GM12878 (cell line): ENCODE measurements around the gene UBQLN4. TPM values are rescaled to one million over a fixed set of nuclear protein-coding genes. Genes with fewer than 3 reads are reported as not detected.

Experiments
- ATAC-seq: fragments of 200-7000 bp; cut with Tn5 transposase; 3 replicates; pipeline ENCODE4 v1.9.1; 2020; ENCODE audit warnings: mild to moderate bottlenecking, moderate library complexity
- BruUV-seq: library from RNA; stranded (reverse); fragments of 400-500 nt; replicated peaks from 2 replicates; lab custom pipeline; 2021; lab: Mats Ljungman, UMichigan
- CTCF ChIA-PET: fragments of 300-600 bp; sonication (Branson Sonifier 250); formaldehyde crosslinking; extraction: SDS; loops from one replicate; lab custom pipeline; 2021; ENCODE audit warnings: inconsistent platforms; lab: Yijun Ruan, JAX
- POLR2A ChIA-PET: fragments of 350-600 bp; formaldehyde crosslinking; extraction: SDS; loops from one replicate; lab custom pipeline; 2021; ENCODE audit warnings: inconsistent platforms; lab: Charles Lee
- RAD21 ChIA-PET: fragments of 300-600 bp; sonication (Branson Sonifier 250); formaldehyde crosslinking; loops from one replicate; lab custom pipeline; 2023; ENCODE audit warnings: antibody characterized with exemption; ENCODE audit not compliant: unreplicated experiment; lab: Charles Lee
- SMC1A ChIA-PET: fragments of 300-600 bp; sonication (Branson Sonifier 250); formaldehyde crosslinking; loops from one replicate; lab custom pipeline; 2023; ENCODE audit not compliant: unreplicated experiment, uncharacterized antibody; lab: Charles Lee
- DNase-seq: peaks from one replicate; pipeline ENCODE4 v3.0.0-alpha.2; 2011; ENCODE audit warnings: low read depth, low spot score
- FAIRE-seq: peaks from 3 replicates; lab custom pipeline; 2011; peaks lifted over from hg19 to GRCh38; lab: Jason Lieb, UNC
- H2AFZ ChIP-seq: 2 replicates; pipeline ENCODE4 v1.6.0; 2011; ENCODE audit warnings: low read depth, low read length, control low read depth; ENCODE audit not compliant: control insufficient read depth
- H3K27ac ChIP-seq: 2 replicates; pipeline ENCODE4 v1.5.1; 2011; ENCODE audit warnings: control low read depth; ENCODE audit not compliant: control insufficient read depth, insufficient read depth
- H3K27me3 ChIP-seq, 2 experiments: replicated peaks in 1 of 2; 2 replicates each; pipeline versions ENCODE4 v1.6.0 to v1.6.1; 2011; ENCODE audit warnings: low read length in 1 of 2; ENCODE audit not compliant: control insufficient read depth in 2 of 2, insufficient read depth in 2 of 2
- H3K36me3 ChIP-seq, 2 experiments: 2 replicates each; pipeline ENCODE4 v1.5.1; 2011; ENCODE audit warnings: low read length in 1 of 2; ENCODE audit not compliant: control insufficient read depth in 2 of 2, insufficient read depth in 2 of 2
- H3K4me1 ChIP-seq: 2 replicates; pipeline ENCODE4 v1.6.1; 2011; ENCODE audit warnings: mild to moderate bottlenecking, low read length, moderate library complexity, mixed read lengths; ENCODE audit not compliant: control insufficient read depth, insufficient read depth
- H3K4me2 ChIP-seq: 2 replicates; pipeline ENCODE4 v1.6.0; 2011; ENCODE audit warnings: control low read depth; ENCODE audit not compliant: control insufficient read depth, insufficient read depth
- H3K4me3 ChIP-seq: fragments of 200-600 bp; sonication (generic); 2 replicates; pipeline ENCODE4 v1.5.1; 2016
- H3K79me2 ChIP-seq: 2 replicates; pipeline ENCODE4 v1.6.0; 2011; ENCODE audit warnings: low read length; ENCODE audit not compliant: control insufficient read depth, insufficient read depth
- H3K9ac ChIP-seq: 2 replicates; pipeline ENCODE4 v1.8.0; 2011; ENCODE audit warnings: low read length, control low read depth, mixed read lengths; ENCODE audit not compliant: control insufficient read depth, insufficient read depth
- H3K9me3 ChIP-seq: replicated peaks from 3 replicates; pipeline ENCODE4 v1.5.1; 2011; ENCODE audit warnings: mild to moderate bottlenecking, low read length; ENCODE audit not compliant: control insufficient read depth, insufficient read depth
- H4K20me1 ChIP-seq: 2 replicates; pipeline ENCODE4 v1.6.0; 2011; ENCODE audit not compliant: control insufficient read depth, insufficient read depth
- BRCA1 ChIP-seq: IDR thresholded peaks from 2 replicates; pipeline ENCODE4 v1.6.1; 2011; ENCODE audit warnings: low read depth, low read length, improper control_type of control experiment
- CEBPB ChIP-seq, 2 experiments: fragments of 150-350 bp in 1 of 2; IDR thresholded peaks; 2 replicates each; pipeline ENCODE4 v1.6.1; 2012 to 2014; ENCODE audit warnings: low read depth in 2 of 2, low read length in 2 of 2, borderline replicate concordance in 1 of 2, inconsistent platforms in 1 of 2
- EED ChIP-seq: sonication (generic); IDR thresholded peaks from 2 replicates; pipeline ENCODE4 v1.6.1; 2016; ENCODE audit warnings: antibody characterized with exemption, low read depth
- ESRRA ChIP-seq: IDR thresholded peaks from 2 replicates; pipeline ENCODE4 v1.6.1; 2012; ENCODE audit warnings: mild to moderate bottlenecking, low read length, improper control_type of control experiment
- IKZF1 ChIP-seq: fragments of 450-650 bp; conservative IDR thresholded peaks from 2 replicates; pipeline ENCODE4 v1.6.1; 2017; ENCODE audit warnings: antibody characterized with exemption, mild to moderate bottlenecking
- IRF4 ChIP-seq: IDR thresholded peaks from 2 replicates; pipeline ENCODE4 v1.6.1; 2011; ENCODE audit warnings: low read depth, low read length
- PAX5 ChIP-seq: IDR thresholded peaks from 2 replicates; pipeline ENCODE4 v1.6.1; 2011; ENCODE audit warnings: low read depth, low read length, borderline replicate concordance
- POLR2A ChIP-seq: IDR thresholded peaks from 2 replicates; pipeline ENCODE4 v1.6.1; 2011; ENCODE audit warnings: low read depth, mild to moderate bottlenecking, low read length
- POU2F2 ChIP-seq: IDR thresholded peaks from 3 replicates; pipeline ENCODE4 v1.6.1; 2011; ENCODE audit warnings: low read depth, mild to moderate bottlenecking, low read length, borderline replicate concordance
- SMARCA5 ChIP-seq: fragments of 450-650 bp; IDR thresholded peaks from 2 replicates; pipeline ENCODE4 v1.6.1; 2017; ENCODE audit warnings: mild to moderate bottlenecking
- SUPT20H ChIP-seq: IDR thresholded peaks from 2 replicates; pipeline ENCODE4 v1.6.1; 2011; ENCODE audit warnings: low read depth, mild to moderate bottlenecking, low read length, moderate library complexity, borderline replicate concordance; ENCODE audit not compliant: control insufficient read depth
- TAF1 ChIP-seq: IDR thresholded peaks from 2 replicates; pipeline ENCODE4 v1.6.1; 2011; ENCODE audit warnings: mild to moderate bottlenecking, low read depth, low read length, borderline replicate concordance
- TCF7 ChIP-seq: IDR thresholded peaks from 2 replicates; pipeline ENCODE4 v1.6.1; 2014; ENCODE audit warnings: antibody characterized with exemption, borderline replicate concordance
- WGBS: methylation state at CpG from one replicate; pipeline ENCODE4 v1.1.6; 2016; ENCODE audit warnings: low lambda C conversion rate; ENCODE audit not compliant: insufficient replicate concordance, insufficient coverage; ENCODE audit errors: missing lambda C conversion rate; 5-methylcytosine and 5-hydroxymethylcytosine counted together
- in situ Hi-C: fragments of 300-500 bp; cut with MboI; formaldehyde crosslinking; loops from 9 replicates; pipeline ENCODE4 v1.14.3; 2018; ENCODE audit warnings: mixed read lengths
- intact Hi-C: fragments of 100-400 bp; cut with micrococcal nuclease; formaldehyde crosslinking; loops from one replicate; pipeline ENCODE4 v1.14.2; 2022; ENCODE audit not compliant: unreplicated experiment
- polyA plus RNA-seq, 11 experiments: library from polyadenylated mRNA; depleted of rRNA in 4 of 11; unstranded in 6 of 11; stranded (reverse) in 5 of 11; fragments of >200 nt; fragmentation: Nextera tagmentation in 4 of 11; fragmentation: Illumina TruSeq in 1 of 11; extraction: Ambion mirVana in 4 of 11; extraction: Trizol in 1 of 11; gene quantifications; 1 replicate in 1 of 11; 2 replicates in 10 of 11; pipeline versions ENCODE4 v1.2.1 to v1.2.3, GENCODE V29; 2011 to 2016; ENCODE audit warnings: inconsistent platforms in 2 of 11, missing spikeins in 2 of 11, low read depth in 1 of 11
- total RNA-seq, 4 experiments: library from RNA; depleted of rRNA in 3 of 4; stranded (reverse); fragments of >200 nt in 3 of 4; fragmentation: Illumina TruSeq in 1 of 4; extraction: Trizol in 1 of 4; gene quantifications; 2 replicates each; pipeline versions ENCODE4 v1.2.1 to v1.2.3, GENCODE V29; 2013 to 2021
- TF ChIP-seq, protein P1 (sequence below): IDR thresholded peaks from 2 replicates; pipeline ENCODE4 v1.6.1; 2011; ENCODE audit warnings: low read depth, mild to moderate bottlenecking, low read length, moderate library complexity, borderline replicate concordance; ENCODE audit errors: extremely low read depth
- TF ChIP-seq, protein P2 (sequence below): fragments of 450-650 bp; conservative IDR thresholded peaks from 2 replicates; pipeline ENCODE4 v1.6.1; 2017; ENCODE audit warnings: mild to moderate bottlenecking, moderate library complexity

The UBQLN4 gene
- total and polyA plus RNA-seq, 10 of the 15 experiments (the other 5 are each of a cell fraction or from before 2014, with no cell fraction given): 10.0 to 44.6 (median 19.7) TPM

DNA sequence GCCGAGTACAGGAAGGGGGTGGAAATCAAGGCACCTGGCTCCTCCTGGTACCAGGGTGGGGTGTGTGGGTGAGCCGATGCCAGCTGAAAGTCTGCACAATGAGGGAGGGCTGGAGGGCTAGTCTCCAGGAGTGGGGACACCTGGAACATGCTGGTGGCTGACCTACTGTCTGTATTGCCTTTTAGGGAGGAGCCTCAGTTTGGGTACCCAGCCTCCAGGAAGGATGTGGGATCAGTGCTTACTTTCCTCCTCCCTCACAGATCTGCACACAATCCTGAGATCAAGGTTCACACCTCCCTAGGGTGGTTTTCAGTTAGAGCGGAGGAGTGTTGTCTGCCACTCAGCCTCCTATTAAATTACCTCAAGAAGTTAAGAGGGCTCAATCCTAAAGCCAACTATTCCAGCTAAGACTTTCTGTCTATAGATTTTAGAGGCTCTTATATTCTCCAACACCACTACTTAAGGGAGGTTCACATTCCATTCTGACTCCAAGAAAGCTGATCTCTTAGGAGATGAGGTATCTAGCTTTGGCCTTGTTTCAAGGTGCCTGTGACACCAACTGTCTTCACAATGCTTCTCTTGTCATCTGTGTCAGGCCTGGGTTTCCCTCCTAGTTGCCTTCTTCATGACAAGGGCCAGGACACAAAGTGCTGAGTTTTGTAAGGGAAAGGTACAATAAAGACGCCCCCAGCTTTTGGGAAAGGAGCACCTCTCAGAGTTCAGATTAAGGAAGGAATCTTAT is 48.6 kb downstream of the UBQLN4 start:
- no peak overlapping the region for H3K27ac ChIP-seq
- no TSS peak for BruUV-seq
- intact Hi-C loops: no loop called here

DNA sequence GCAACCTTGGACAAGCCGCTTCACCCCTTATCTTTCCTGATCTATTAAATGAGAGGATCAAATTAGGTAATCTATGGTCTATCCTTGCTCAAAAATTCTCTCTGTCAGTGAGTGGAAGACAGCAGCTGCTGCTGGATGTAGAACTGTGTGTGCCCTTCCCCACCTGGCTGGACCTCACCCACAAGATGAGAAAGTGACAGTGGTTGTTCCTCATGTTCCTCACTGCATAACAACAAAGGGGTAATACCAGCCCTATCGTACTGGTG is 49.7 kb downstream of the UBQLN4 start:
- BruUV-seq: no TSS peak
- H3K4me2 ChIP-seq: no peak overlapping the region
- TF ChIP-seq IRF4: no peak
- TF ChIP-seq, protein P1, sequence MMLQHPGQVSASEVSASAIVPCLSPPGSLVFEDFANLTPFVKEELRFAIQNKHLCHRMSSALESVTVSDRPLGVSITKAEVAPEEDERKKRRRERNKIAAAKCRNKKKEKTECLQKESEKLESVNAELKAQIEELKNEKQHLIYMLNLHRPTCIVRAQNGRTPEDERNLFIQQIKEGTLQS: no peak
- TF ChIP-seq PAX5: no peak
- TF ChIP-seq TAF1: no peak
- no peak for TF ChIP-seq POLR2A
- no peak for TF ChIP-seq CEBPB (IDR thresholded peaks at IDR 0.05; ENCODE audit: borderline replicate concordance in 1 of 2, low read depth in 2 of 2, low read length in 2 of 2)
- no peak for TF ChIP-seq EED
- TF ChIP-seq, protein P2, sequence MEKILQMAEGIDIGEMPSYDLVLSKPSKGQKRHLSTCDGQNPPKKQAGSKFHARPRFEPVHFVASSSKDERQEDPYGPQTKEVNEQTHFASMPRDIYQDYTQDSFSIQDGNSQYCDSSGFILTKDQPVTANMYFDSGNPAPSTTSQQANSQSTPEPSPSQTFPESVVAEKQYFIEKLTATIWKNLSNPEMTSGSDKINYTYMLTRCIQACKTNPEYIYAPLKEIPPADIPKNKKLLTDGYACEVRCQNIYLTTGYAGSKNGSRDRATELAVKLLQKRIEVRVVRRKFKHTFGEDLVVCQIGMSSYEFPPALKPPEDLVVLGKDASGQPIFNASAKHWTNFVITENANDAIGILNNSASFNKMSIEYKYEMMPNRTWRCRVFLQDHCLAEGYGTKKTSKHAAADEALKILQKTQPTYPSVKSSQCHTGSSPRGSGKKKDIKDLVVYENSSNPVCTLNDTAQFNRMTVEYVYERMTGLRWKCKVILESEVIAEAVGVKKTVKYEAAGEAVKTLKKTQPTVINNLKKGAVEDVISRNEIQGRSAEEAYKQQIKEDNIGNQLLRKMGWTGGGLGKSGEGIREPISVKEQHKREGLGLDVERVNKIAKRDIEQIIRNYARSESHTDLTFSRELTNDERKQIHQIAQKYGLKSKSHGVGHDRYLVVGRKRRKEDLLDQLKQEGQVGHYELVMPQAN: no peak
- no peak for TF ChIP-seq TCF7
- TF ChIP-seq ESRRA: no peak
- TF ChIP-seq IKZF1: no peak
- no peak for TF ChIP-seq SMARCA5

More for the DNA sequence above, 48.6 kb downstream of the UBQLN4 start:
- POLR2A ChIA-PET: interaction anchor here (0.8 to 0.9 kb wide), 2 partner anchors 8 to 10 kb away, joined by 3 to 4 read pairs; no protein-coding TSS in a partner anchor
- Histone ChIP-seq H3K9ac (no peak overlapping the region), H3K4me2 (no peak overlapping the region), H3K4me1 (no peaks in the 10 kb centered on the region), H4K20me1 (no peaks in the 10 kb centered on the region), H2AFZ (no peak overlapping the region), H3K4me3 (no peak overlapping the region), H3K27me3 (no peaks in the 10 kb centered on the region), H3K79me2 (no peaks in the 10 kb centered on the region), H3K9me3 (no peaks in the 10 kb centered on the region), H3K36me3 (peaks cover 4 to 5% of the 10 kb centered on the region in 2 experiments)
- 63% methylated on average over 4 of the region's 4 CpGs for WGBS
- CTCF ChIA-PET: interaction anchor here (1.4 to 2.2 kb wide), 3 partner anchors 15 to 67 kb away, joined by 4 to 7 read pairs (median 5); no protein-coding TSS in a partner anchor
- in situ Hi-C loops: no loop called here
- DNase-seq (no peak), ATAC-seq (peak; percentile 40), FAIRE-seq (no peak)
- RAD21 ChIA-PET: interaction anchor here (0.6 to 1.0 kb wide), 2 partner anchors 15 kb away, joined by 3 to 4 read pairs; no protein-coding TSS in a partner anchor
- SMC1A ChIA-PET: interaction anchor here (1.0 to 2.4 kb wide), 3 partner anchors 9 to 61 kb away, joined by 3 to 5 read pairs (median 5); no protein-coding TSS in a partner anchor
- TF ChIP-seq SUPT20H (no peak), BRCA1 (no peak), POU2F2 (no peak), POLR2A (0 out of 2 replicates have a peak, but pooled peaks have one; percentile 16)

More for the DNA sequence above, 49.7 kb downstream of the UBQLN4 start:
- Histone ChIP-seq H3K27me3 (no peaks in the 10 kb centered on the region), H3K9ac (no peak overlapping the region), H3K9me3 (no peaks in the 10 kb centered on the region), H3K79me2 (no peaks in the 10 kb centered on the region), H3K4me1 (no peaks in the 10 kb centered on the region), H2AFZ (no peak overlapping the region), H3K27ac (no peak overlapping the region), H4K20me1 (no peaks in the 10 kb centered on the region), H3K36me3 (peaks cover 0 to 1% of the 10 kb centered on the region in 2 experiments; a peak in 3 of 4 replicates), H3K4me3 (no peak overlapping the region)
- RAD21 ChIA-PET: interaction anchor here (1.1 kb wide), 1 partner anchor 23 kb away, joined by 3 read pairs; no protein-coding TSS in a partner anchor
- POLR2A ChIA-PET: interaction anchor here (0.5 to 0.9 kb wide), 2 partner anchors 10 to 46 kb away, joined by 3 to 5 read pairs; no protein-coding TSS in a partner anchor
- CTCF ChIA-PET: interaction anchor here (1.4 to 2.2 kb wide), 3 partner anchors 12 to 62 kb away, joined by 4 to 7 read pairs (median 4); no protein-coding TSS in a partner anchor
- no peak for ATAC-seq
- in situ Hi-C loops: no loop called here
- WGBS: 57% methylated on average over 2 of the region's 2 CpGs
- no peak for DNase-seq
- intact Hi-C loops: no loop called here
- SMC1A ChIA-PET: interaction anchor here (0.6 to 2.4 kb wide), 3 partner anchors 9 to 14 kb away, joined by 3 to 6 read pairs (median 5); no protein-coding TSS in a partner anchor
- FAIRE-seq: no peak
